GM20000 (cell line): ENCODE data around the gene EEF2.

ENCODE experiments used
- DNase-seq: peaks from one replicate; pipeline ENCODE4 v3.0.0; 2012; ENCODE audit warnings: low spot score
- CTCF ChIP-seq: IDR thresholded peaks from 2 replicates; pipeline ENCODE4 v1.5.1; 2012; ENCODE audit warnings: mild to moderate bottlenecking, control low read depth; ENCODE audit errors: extremely low read depth, missing control alignments

Gene EEF2

DNA sequence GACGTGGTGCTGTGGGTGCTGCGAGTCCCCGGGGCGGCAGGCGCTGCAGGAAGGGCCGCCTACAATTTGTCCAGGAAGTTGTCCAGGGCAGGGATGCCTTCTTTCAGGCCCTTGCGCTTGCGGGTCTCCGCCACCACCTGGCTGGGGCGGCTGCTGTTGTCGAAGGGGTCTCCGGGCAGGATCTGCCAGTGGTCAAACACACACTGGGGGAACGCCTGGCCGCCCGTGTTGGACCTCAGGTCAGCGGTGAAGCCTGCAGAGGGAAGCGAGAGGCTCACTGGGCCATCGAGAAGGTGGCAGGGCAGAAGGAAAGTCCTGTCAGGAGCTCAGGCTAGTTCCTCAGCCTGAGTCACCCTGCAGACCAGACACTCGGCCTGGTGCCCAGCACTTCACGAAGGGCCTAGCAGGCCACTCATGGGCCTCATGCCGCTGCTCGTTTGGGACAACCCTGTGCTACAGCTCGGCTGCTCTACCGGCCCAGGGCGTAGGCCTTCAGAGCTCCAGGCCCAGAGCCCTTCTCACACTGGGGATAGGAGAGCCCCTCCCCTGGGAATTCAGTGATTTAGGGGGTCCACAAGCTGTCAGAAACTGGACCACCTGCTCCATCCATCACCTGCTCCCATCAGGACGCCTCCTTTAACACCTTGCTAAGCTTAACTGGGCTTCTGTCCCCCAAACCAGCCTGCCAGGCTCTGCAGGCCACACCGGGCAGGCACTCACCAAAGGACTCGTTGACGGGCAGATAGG, 8.6 kb downstream of the EEF2 start:
- no peak for DNase-seq
- TF ChIP-seq CTCF, result no peak

GRCh38 chr19:3975637-3976087, 9.6 kb downstream of the EEF2 start:
- no peak for TF ChIP-seq CTCF
- no peak for DNase-seq

GRCh38 chr19:3975144-3975543, 10.1 kb downstream of the EEF2 start:
- TF ChIP-seq CTCF, result no peak
- DNase-seq, result no peak

DNA sequence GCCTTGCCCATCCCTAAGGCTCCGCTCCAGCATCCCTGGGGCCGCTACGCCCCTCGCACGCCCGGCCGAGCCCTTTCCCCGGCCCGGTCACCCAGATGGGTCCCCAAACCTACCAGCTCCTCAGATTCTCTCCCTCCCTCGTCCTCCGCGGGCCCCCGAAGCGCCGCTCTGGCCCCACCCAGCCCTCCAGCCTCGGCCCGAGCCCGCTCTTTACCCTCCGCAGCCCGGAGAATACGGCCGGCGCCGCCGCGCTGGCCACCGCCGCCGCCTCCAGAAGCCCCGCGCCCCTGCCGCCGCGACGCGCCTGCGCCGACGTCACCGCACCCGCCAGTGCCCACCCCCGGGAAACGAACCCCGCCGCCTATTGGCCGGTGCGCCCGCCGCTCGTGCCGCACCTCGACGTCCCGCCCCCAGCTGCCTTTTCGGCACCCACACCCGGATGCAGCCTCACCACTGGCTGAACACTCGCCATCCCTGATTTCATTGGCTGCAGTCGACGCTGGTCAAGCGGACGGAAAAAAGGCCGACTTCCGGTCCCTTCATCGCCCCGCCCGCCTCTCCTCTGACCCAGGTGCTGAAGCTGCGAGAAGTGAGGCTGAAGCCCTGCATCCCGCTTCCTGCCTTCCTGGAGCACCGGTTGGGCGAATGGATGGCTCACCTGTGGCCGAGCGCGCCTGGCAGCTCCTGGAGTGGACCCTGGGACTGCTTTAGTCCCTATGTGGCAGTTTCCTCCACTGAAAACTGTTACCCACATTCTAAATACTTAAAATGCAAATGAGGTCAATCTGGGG, 14.3 kb downstream of the EEF2 start, which contains the start of gene DAPK3:
TSS of gene DAPK3 (minus strand) at position 292 of the 791 bp plus-strand sequence. CDS start 1,364 bp downstream, outside the sequence.
- no peak for TF ChIP-seq CTCF

GRCh38 chr19:3970313-3970807, 14.9 kb downstream of the EEF2 start:
- no peak for TF ChIP-seq CTCF
- DNase-seq, result no peak

More for the DNA sequence above, 14.3 kb downstream of the EEF2 start, which contains the start of gene DAPK3:
- DNase-seq, result peak; percentile 99

GRCh38 chr19:3969435-3970312, 15.6 kb downstream of the EEF2 start:
- no peak for TF ChIP-seq CTCF
- no peak for DNase-seq
